Smooth muscle cell of the brain vasculature (primary cell): ENCODE measurements around the gene OSBPL1A.

Experiments
- DNase-seq: peaks from one replicate; pipeline ENCODE4 v3.0.0-alpha.2; 2012; ENCODE audit warnings: low read depth, low spot score

OSBPL1A gene

GRCh38 chr18:24219561-24220317 lies 177.9 kb downstream of the OSBPL1A start:
- DNase-seq, result no peak

GRCh38 chr18:24214913-24215312 lies 182.7 kb downstream of the OSBPL1A start:
- no peak for DNase-seq

- DNase-seq, result no peak
Observed at GRCh38 chr18:24214144-24214543, 183.5 kb downstream of the OSBPL1A start.

GRCh38 chr18:24212939-24213338 lies 184.7 kb downstream of the OSBPL1A start:
- peak; percentile 26 for DNase-seq

- DNase-seq, result no peak
Observed at GRCh38 chr18:24209558-24209957, 188.1 kb downstream of the OSBPL1A start.

- no peak for DNase-seq
Observed at GRCh38 chr18:24208270-24209035, 189.2 kb downstream of the OSBPL1A start.

- DNase-seq, result no peak
Observed at GRCh38 chr18:24204904-24205303, 192.7 kb downstream of the OSBPL1A start.

- no peak for DNase-seq
Observed at GRCh38 chr18:24201699-24202687, 195.6 kb downstream of the OSBPL1A start.

GRCh38 chr18:24200494-24201290 lies 196.9 kb downstream of the OSBPL1A start:
- no peak for DNase-seq

GRCh38 chr18:24199372-24199962 lies 198.2 kb downstream of the OSBPL1A start:
- no peak for DNase-seq

GRCh38 chr18:24198461-24198860 lies 199.2 kb downstream of the OSBPL1A start:
- DNase-seq, result no peak

GRCh38 chr18:24197412-24197811 lies 200.2 kb downstream of the OSBPL1A start:
- no peak for DNase-seq

GRCh38 chr18:24196764-24197163 lies 200.9 kb downstream of the OSBPL1A start:
- no peak for DNase-seq

- DNase-seq, result no peak
Observed at GRCh38 chr18:24195296-24196053, 202.1 kb downstream of the OSBPL1A start.

GRCh38 chr18:24190590-24190989 lies 207.0 kb downstream of the OSBPL1A start:
- no peak for DNase-seq

- no peak for DNase-seq
Observed at GRCh38 chr18:24189664-24190346, 207.8 kb downstream of the OSBPL1A start.

- no peak for DNase-seq
Observed at GRCh38 chr18:24189007-24189528, 208.6 kb downstream of the OSBPL1A start.

GRCh38 chr18:24188120-24188519 lies 209.5 kb downstream of the OSBPL1A start:
- DNase-seq, result no peak

- DNase-seq, result no peak
Observed at GRCh38 chr18:24187689-24188088, 209.9 kb downstream of the OSBPL1A start.
